GM12874 (cell line): ENCODE results near the gene MSRB3.

ENCODE experiments used
- CTCF ChIP-seq: IDR thresholded peaks from 2 replicates; pipeline ENCODE4 v1.5.1; 2011; ENCODE audit warnings: low read depth, mild to moderate bottlenecking, control low read depth, low read length, moderate library complexity; ENCODE audit not compliant: insufficient read depth

The MSRB3 gene

GRCh38 chr12:65278576-65279368 lies at the start of gene MSRB3:
MSRB3 (plus strand) TSS chr12:65278683; CDS start chr12:65308580, 29,897 bp downstream.
- TF ChIP-seq CTCF = 0 out of 2 replicates have a peak, but pooled peaks have one; percentile 17

GRCh38 chr12:65229441-65229840 lies 49.0 kb upstream of the MSRB3 start:
- TF ChIP-seq CTCF = no peak

GRCh38 chr12:65232476-65233077 lies 45.9 kb upstream of the MSRB3 start:
- no peak for TF ChIP-seq CTCF

- TF ChIP-seq CTCF = no peak
Observed at GRCh38 chr12:65237153-65237552, 41.3 kb upstream of the MSRB3 start.

GRCh38 chr12:65238609-65239008 lies 39.9 kb upstream of the MSRB3 start:
- TF ChIP-seq CTCF = no peak

GRCh38 chr12:65248656-65249633 lies 29.5 kb upstream of the MSRB3 start:
- no peak for TF ChIP-seq CTCF

- TF ChIP-seq CTCF = no peak
Observed at GRCh38 chr12:65252515-65252914, 26.0 kb upstream of the MSRB3 start.
